Prostate gland (tissue), 2 donors: Measurements from ENCODE around the gene SEMA6C. TPM values are rescaled to one million over a fixed set of nuclear protein-coding genes. Genes with fewer than 3 reads are reported as not detected.

Experiments
- DNase-seq: peaks from one replicate; pipeline ENCODE4 v3.0.0-alpha.2; 2019; ENCODE audit warnings: low spot score
- H3K27ac ChIP-seq, 2 donors: fragments of 200-600 bp; sonication (generic); 2 replicates each; pipeline ENCODE4 v1.5.1; 2017 to 2019
- H3K27me3 ChIP-seq: fragments of 200-600 bp; sonication (generic); replicated peaks from 2 replicates; pipeline ENCODE4 v1.5.1; 2019; ENCODE audit not compliant: insufficient read depth
- H3K36me3 ChIP-seq, 2 donors: fragments of 200-600 bp; sonication (generic); 1 replicate in 1 of 2; 2 replicates in 1 of 2; pipeline versions ENCODE4 v1.5.1 to v1.8.1; 2017 to 2019
- H3K4me1 ChIP-seq: fragments of 200-600 bp; sonication (generic); replicated peaks from 2 replicates; pipeline ENCODE4 v1.5.1; 2019
- H3K4me3 ChIP-seq, 2 donors: fragments of 200-600 bp; sonication (generic); 2 replicates each; pipeline ENCODE4 v1.5.1; 2017 to 2019
- H3K9me3 ChIP-seq: fragments of 200-600 bp; sonication (generic); 2 replicates; pipeline ENCODE4 v1.5.1; 2017
- POLR2A ChIP-seq: fragments of 450-650 bp; IDR thresholded peaks from one replicate; pipeline ENCODE4 v1.6.1; 2016; ENCODE audit warnings: antibody characterized with exemption, mild to moderate bottlenecking
- POLR2AphosphoS5 ChIP-seq: sonication (generic); formaldehyde crosslinking; IDR thresholded peaks from one replicate; pipeline ENCODE4 v1.6.1; 2017; ENCODE audit warnings: antibody characterized with exemption
- WGBS: methylation state at CpG from one replicate; pipeline ENCODE4 v1.1.5; 2018; 5-methylcytosine and 5-hydroxymethylcytosine counted together
- intact Hi-C: fragments of 100-400 bp; cut with DNase I; formaldehyde crosslinking; loops from one replicate; pipeline ENCODE4 v1.14.2; 2022
- total RNA-seq, 2 donors: library from RNA; depleted of rRNA; stranded (reverse); fragments of >200 nt; gene quantifications; one replicate each; pipeline ENCODE4 v1.1.0, GENCODE V29; 2016
- TF ChIP-seq, protein P1 (sequence below), 4 experiments: fragments of 200-600 bp in 2 of 4; fragments of 450-650 bp in 2 of 4; sonication (generic) in 2 of 4; IDR thresholded peaks; 1 replicate in 3 of 4; 2 replicates in 1 of 4; pipeline ENCODE4 v1.5.1; 2016 to 2019; ENCODE audit warnings: antibody characterized with exemption in 4 of 4, mild to moderate bottlenecking in 2 of 4, moderate library complexity in 2 of 4

Gene SEMA6C
- total RNA-seq, 2 donors from 2014 or later, result 4.1 to 173 TPM

DNA sequence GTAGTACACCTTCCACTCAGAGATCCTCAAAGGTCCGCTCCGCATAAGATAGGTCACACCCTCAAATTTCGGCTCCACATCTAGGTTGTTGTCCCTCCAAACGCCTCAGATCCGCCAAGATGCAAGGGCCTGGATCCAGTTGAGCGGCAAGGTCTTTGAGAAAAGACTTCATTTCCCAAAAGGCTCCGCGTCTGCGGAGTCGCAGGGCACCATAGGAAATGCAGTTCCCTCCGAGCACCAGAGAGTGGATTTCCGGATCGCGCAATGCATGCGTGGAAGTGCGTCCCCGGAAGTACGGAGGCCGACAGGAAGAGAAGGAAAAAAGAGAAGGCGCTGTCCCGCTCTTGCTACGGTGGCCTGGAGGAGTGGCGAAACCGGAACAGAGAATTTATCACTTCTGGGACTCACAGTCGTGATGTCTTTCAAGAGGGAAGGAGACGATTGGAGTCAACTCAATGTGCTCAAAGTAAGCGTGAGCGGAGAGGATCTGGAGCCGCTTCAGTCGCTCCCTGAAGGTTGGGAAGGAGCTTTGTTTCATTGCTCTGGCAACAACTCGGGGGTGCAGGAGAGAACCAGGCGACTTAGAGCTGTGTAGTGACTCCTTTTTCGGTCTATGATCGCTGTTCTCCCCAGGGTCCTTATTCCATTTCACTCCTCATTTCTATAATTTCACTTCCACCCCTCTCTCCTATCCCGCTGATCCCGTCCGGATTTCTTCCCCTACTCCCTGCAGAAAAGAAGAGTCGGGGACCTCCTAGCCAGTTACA lies 19.5 kb upstream of the SEMA6C start, which contains the start of the genes LYSMD1 and SCNM1:
Gene LYSMD1, minus strand, starts transcription at position 165 of the 767 bp plus-strand sequence. CDS start 644 bp downstream, outside the sequence.
Gene SCNM1, plus strand, starts transcription at position 407 of the 767 bp plus-strand sequence. Its CDS starts 9 bp downstream, at position 416.
- Histone ChIP-seq H3K9me3 (no peaks in the 10 kb centered on the region), H3K27me3 (no peaks in the 10 kb centered on the region), H3K4me3 (peak within 1 kb of the TSS; percentile 65 to 82), H3K36me3 (peaks cover 0 to 4% of the 10 kb centered on the region in 2 donors), H3K4me1 (peaks cover 6% of the 10 kb centered on the region), H3K27ac (peak within 1 kb of the TSS; percentile 86 to 90)
- DNase-seq, result peak; percentile 98
- 0% methylated on average over 38 of the region's 38 CpGs for WGBS
- intact Hi-C loops, result no loop called here
- TF ChIP-seq POLR2AphosphoS5 (peak; percentile 100), POLR2A (peak; percentile 33)
- TF ChIP-seq, protein P1, sequence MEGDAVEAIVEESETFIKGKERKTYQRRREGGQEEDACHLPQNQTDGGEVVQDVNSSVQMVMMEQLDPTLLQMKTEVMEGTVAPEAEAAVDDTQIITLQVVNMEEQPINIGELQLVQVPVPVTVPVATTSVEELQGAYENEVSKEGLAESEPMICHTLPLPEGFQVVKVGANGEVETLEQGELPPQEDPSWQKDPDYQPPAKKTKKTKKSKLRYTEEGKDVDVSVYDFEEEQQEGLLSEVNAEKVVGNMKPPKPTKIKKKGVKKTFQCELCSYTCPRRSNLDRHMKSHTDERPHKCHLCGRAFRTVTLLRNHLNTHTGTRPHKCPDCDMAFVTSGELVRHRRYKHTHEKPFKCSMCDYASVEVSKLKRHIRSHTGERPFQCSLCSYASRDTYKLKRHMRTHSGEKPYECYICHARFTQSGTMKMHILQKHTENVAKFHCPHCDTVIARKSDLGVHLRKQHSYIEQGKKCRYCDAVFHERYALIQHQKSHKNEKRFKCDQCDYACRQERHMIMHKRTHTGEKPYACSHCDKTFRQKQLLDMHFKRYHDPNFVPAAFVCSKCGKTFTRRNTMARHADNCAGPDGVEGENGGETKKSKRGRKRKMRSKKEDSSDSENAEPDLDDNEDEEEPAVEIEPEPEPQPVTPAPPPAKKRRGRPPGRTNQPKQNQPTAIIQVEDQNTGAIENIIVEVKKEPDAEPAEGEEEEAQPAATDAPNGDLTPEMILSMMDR (IDR thresholded peaks at IDR 0.05), result peak in 3 of 4 experiments; percentile 15 to 66 (median 53)

DNA sequence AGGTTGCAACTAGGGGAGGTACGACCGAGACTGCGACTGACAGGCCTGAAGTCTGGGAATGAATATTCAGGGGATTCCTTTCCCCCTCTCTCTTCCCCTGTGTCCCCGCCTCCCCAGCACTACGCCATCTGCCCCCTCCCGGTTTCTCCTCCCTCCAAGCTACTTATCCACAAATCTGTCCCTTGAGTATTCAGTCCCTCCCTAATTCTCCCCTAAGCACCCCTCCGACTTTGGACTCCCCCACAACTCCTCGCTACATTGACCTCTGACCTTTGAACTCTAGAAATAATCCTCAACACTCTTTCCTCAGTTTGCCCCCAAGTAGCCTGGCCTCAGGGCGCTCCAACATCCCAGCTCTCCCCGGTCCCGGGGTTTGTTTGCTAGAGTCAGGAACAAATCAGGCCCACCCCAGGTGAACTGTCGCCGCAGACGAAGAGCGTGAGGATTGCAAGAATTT lies 18.9 kb upstream of the SEMA6C start:
- Histone ChIP-seq H3K9me3 (no peaks in the 10 kb centered on the region), H3K4me1 (peaks cover 6% of the 10 kb centered on the region), H3K27me3 (no peaks in the 10 kb centered on the region), H3K4me3 (peak overlapping the region; percentile 65 to 82), H3K27ac (peak overlapping the region; percentile 86 to 90), H3K36me3 (peaks cover 0 to 8% of the 10 kb centered on the region in 2 donors)
- peak; percentile 35 for DNase-seq
- intact Hi-C loops, result no loop called here
- WGBS, result 8% methylated on average over 15 of the region's 15 CpGs
- TF ChIP-seq POLR2AphosphoS5, result no peak

- Histone ChIP-seq H3K27ac (peak overlapping the region; percentile 86 to 90), H3K4me3 (peak overlapping the region; percentile 65 to 82), H3K9me3 (no peaks in the 10 kb centered on the region), H3K36me3 (peaks cover 0 to 8% of the 10 kb centered on the region in 2 donors), H3K27me3 (no peaks in the 10 kb centered on the region), H3K4me1 (peaks cover 6% of the 10 kb centered on the region)
- TF ChIP-seq, protein P1 (IDR thresholded peaks at IDR 0.05), result no peak
- TF ChIP-seq POLR2A, result no peak
- peak; percentile 17 for TF ChIP-seq POLR2AphosphoS5
- WGBS, result 8% methylated on average over 11 of the region's 11 CpGs
- intact Hi-C loops, result no loop called here
- no peak for DNase-seq
Observed at GRCh38 chr1:151164732-151165280, 18.4 kb upstream of the SEMA6C start.

GRCh38 chr1:151159373-151159772 lies 12.9 kb upstream of the SEMA6C start:
- DNase-seq, result no peak
- no peak for TF ChIP-seq POLR2A
- no peak for TF ChIP-seq POLR2AphosphoS5
- TF ChIP-seq, protein P1 (IDR thresholded peaks at IDR 0.05), result no peak
- Histone ChIP-seq H3K36me3 (peaks cover 0 to 8% of the 10 kb centered on the region in 2 donors), H3K27me3 (no peaks in the 10 kb centered on the region), H3K4me3 (no peak overlapping the region), H3K4me1 (peaks cover 1% of the 10 kb centered on the region), H3K27ac (no peak overlapping the region), H3K9me3 (no peaks in the 10 kb centered on the region)
- intact Hi-C loops, result loop anchor here (5.0 kb wide), 2 partner anchors 57 to 137 kb away; no protein-coding TSS in a partner anchor

GRCh38 chr1:151158751-151159251 lies 12.4 kb upstream of the SEMA6C start:
- H3K27ac ChIP-seq, result no peak overlapping the region
- H3K9me3 ChIP-seq, result no peaks in the 10 kb centered on the region
- no peaks in the 10 kb centered on the region for H3K27me3 ChIP-seq
- H3K4me3 ChIP-seq, result no peak overlapping the region
- no peak for DNase-seq
- H3K36me3 ChIP-seq, result peaks cover 0 to 8% of the 10 kb centered on the region in 2 donors
- TF ChIP-seq POLR2AphosphoS5, result no peak
- TF ChIP-seq POLR2A, result no peak
- TF ChIP-seq, protein P1 (IDR thresholded peaks at IDR 0.05), result no peak
- intact Hi-C loops, result loop anchor here (5.0 kb wide), 2 partner anchors 56 to 136 kb away; no protein-coding TSS in a partner anchor
- no peaks in the 10 kb centered on the region for H3K4me1 ChIP-seq
- WGBS, result 84% methylated on average over 22 of the region's 22 CpGs
